ENCODE results near the gene SND1. TPM values are rescaled to one million over a fixed set of nuclear protein-coding genes. Genes with fewer than 3 reads are reported as not detected.

SND1 gene
- total and polyA plus RNA-seq, 4 donors = 59.4 to 214 (median 84.1) TPM

- no peak overlapping the region for H3K27ac ChIP-seq (ENCODE audit: low read depth in 1 of 2, low read length in 2 of 2)
- H3K4me1 ChIP-seq (ENCODE audit: control insufficient read depth in 4 of 4, insufficient read depth in 4 of 4, low read length in 3 of 4) = peaks cover 10 to 39% (median 23%) of the 10 kb centered on the region in 4 donors
- H3K36me3 ChIP-seq (ENCODE audit: control insufficient read depth in 4 of 4, insufficient read depth in 3 of 4, low read depth in 1 of 4, low read length in 3 of 4) = peaks cover 0 to 6% (median under 1%) of the 10 kb centered on the region in 4 donors
- TF ChIP-seq REST (IDR thresholded peaks at IDR 0.05) (no peak), CTCF (IDR thresholded peaks at IDR 0.05; ENCODE audit: low read depth, low read length, missing input control) (no peak), RXRA (IDR thresholded peaks at IDR 0.05) (no peak), TAF1 (conservative IDR thresholded peaks at IDR 0.05) (no peak), ATF3 (IDR thresholded peaks at IDR 0.05) (no peak), SP1 (IDR thresholded peaks at IDR 0.05) (no peak), HNF4G (IDR thresholded peaks at IDR 0.05) (no peak), YY1 (IDR thresholded peaks at IDR 0.05) (no peak), GABPA (IDR thresholded peaks at IDR 0.05 in 1 of 2, conservative IDR thresholded peaks at IDR 0.05 in 1 of 2) (no peak), NR2F2 (IDR thresholded peaks at IDR 0.05) (no peak), FOXA2 (IDR thresholded peaks at IDR 0.05) (no peak), MAX (IDR thresholded peaks at IDR 0.05) (no peak), FOXA1 (IDR thresholded peaks at IDR 0.05) (no peak), EGR1 (IDR thresholded peaks at IDR 0.05; ENCODE audit: low read depth in 2 of 2) (no peak), HNF4A (conservative IDR thresholded peaks at IDR 0.05) (no peak), RAD21 (IDR thresholded peaks at IDR 0.05) (no peak)
- no peak overlapping the region for H3K4me3 ChIP-seq (ENCODE audit: low read depth in 1 of 3, low read length in 3 of 3)
- no peak overlapping the region for H3K9ac ChIP-seq (ENCODE audit: low read depth in 1 of 2, low read length in 2 of 2)
- H3K9me3 ChIP-seq (ENCODE audit: control insufficient read depth in 4 of 4, low read length in 3 of 4) = no peaks in the 10 kb centered on the region
- WGBS = 77% methylated on average over 2 of the region's 2 CpGs
- H3K27me3 ChIP-seq (ENCODE audit: control insufficient read depth in 4 of 4, insufficient read depth in 4 of 4, low read length in 3 of 4) = no peaks in the 10 kb centered on the region
- no peak for DNase-seq (ENCODE audit: low spot score)
Measured at GRCh38 chr7:127655720-127656119, 3.7 kb downstream of the SND1 start.

GRCh38 chr7:127657500-127657899 is 5.5 kb downstream of the SND1 start:
- TF ChIP-seq NR2F2 (IDR thresholded peaks at IDR 0.05) (no peak), TAF1 (conservative IDR thresholded peaks at IDR 0.05) (no peak), RXRA (IDR thresholded peaks at IDR 0.05) (no peak), MAX (IDR thresholded peaks at IDR 0.05) (no peak), HNF4A (conservative IDR thresholded peaks at IDR 0.05) (no peak), RAD21 (IDR thresholded peaks at IDR 0.05) (no peak), YY1 (IDR thresholded peaks at IDR 0.05) (no peak), CTCF (IDR thresholded peaks at IDR 0.05; ENCODE audit: low read depth, low read length, missing input control) (no peak), REST (IDR thresholded peaks at IDR 0.05) (no peak), SP1 (IDR thresholded peaks at IDR 0.05) (no peak), EGR1 (IDR thresholded peaks at IDR 0.05; ENCODE audit: low read depth in 2 of 2) (no peak), FOXA1 (IDR thresholded peaks at IDR 0.05) (no peak)
- no peaks in the 10 kb centered on the region for H3K9me3 ChIP-seq (ENCODE audit: control insufficient read depth in 4 of 4, low read length in 3 of 4)
- H3K36me3 ChIP-seq (ENCODE audit: control insufficient read depth in 4 of 4, insufficient read depth in 3 of 4, low read depth in 1 of 4, low read length in 3 of 4) = peaks cover 0 to 9% (median 2%) of the 10 kb centered on the region in 4 donors
- H3K4me1 ChIP-seq (ENCODE audit: control insufficient read depth in 4 of 4, insufficient read depth in 4 of 4, low read length in 3 of 4) = peaks cover 10 to 35% (median 24%) of the 10 kb centered on the region in 4 donors
- H3K9ac ChIP-seq (ENCODE audit: low read depth in 1 of 2, low read length in 2 of 2) = no peak overlapping the region
- no peak for DNase-seq (ENCODE audit: low spot score)
- no peak overlapping the region for H3K27ac ChIP-seq (ENCODE audit: low read depth in 1 of 2, low read length in 2 of 2)
- no peak overlapping the region for H3K4me3 ChIP-seq (ENCODE audit: low read depth in 1 of 3, low read length in 3 of 3)
- WGBS = 77% methylated on average over 3 of the region's 3 CpGs
- no peaks in the 10 kb centered on the region for H3K27me3 ChIP-seq (ENCODE audit: control insufficient read depth in 4 of 4, insufficient read depth in 4 of 4, low read length in 3 of 4)

Measured in liver (tissue), 9 donors.